HepG2 (cell line): ENCODE measurements around the gene UCN3. TPM values are rescaled to one million over a fixed set of nuclear protein-coding genes. Genes with fewer than 3 reads are reported as not detected.
A peak's percentile ranks its signal among the peaks of the same experiment; 100 is the strongest.

Source experiments
- DMTF1 ChIP-seq: sonication (generic); formaldehyde crosslinking; IDR thresholded peaks from 2 replicates; pipeline ENCODE4 v1.4.0; 2020; ENCODE audit warnings: mild to moderate bottlenecking, missing genetic modification reagents
- LRRFIP1 ChIP-seq: sonication (generic); formaldehyde crosslinking; conservative IDR thresholded peaks from 2 replicates; pipeline ENCODE4 v1.4.0; 2020; ENCODE audit warnings: missing genetic modification reagents
- MAX ChIP-seq: IDR thresholded peaks from 2 replicates; pipeline ENCODE4 v1.6.1; 2012; ENCODE audit warnings: inconsistent platforms
- MYPOP ChIP-seq: sonication (generic); formaldehyde crosslinking; IDR thresholded peaks from 2 replicates; pipeline ENCODE4 v1.8.1; 2023; ENCODE audit warnings: mild to moderate bottlenecking, moderate library complexity, missing genetic modification reagents
- SIN3A ChIP-seq: IDR thresholded peaks from 2 replicates; pipeline ENCODE4 v1.6.1; 2011; ENCODE audit warnings: low read depth, mild to moderate bottlenecking, control low read depth, low read length, borderline replicate concordance
- TERF1 ChIP-seq: sonication (generic); formaldehyde crosslinking; IDR thresholded peaks from 2 replicates; pipeline ENCODE4 v1.8.0; 2022; ENCODE audit warnings: mild to moderate bottlenecking, missing genetic modification reagents, moderate library complexity
- TIGD3 ChIP-seq: sonication (generic); formaldehyde crosslinking; IDR thresholded peaks from 2 replicates; pipeline ENCODE4 v1.5.1; 2020; ENCODE audit warnings: mild to moderate bottlenecking, missing genetic modification reagents, borderline replicate concordance
- ZNF343 ChIP-seq: sonication (generic); formaldehyde crosslinking; IDR thresholded peaks from 2 replicates; pipeline ENCODE4 v1.4.0; 2020; ENCODE audit warnings: mild to moderate bottlenecking, missing genetic modification reagents
- ZNF782 ChIP-seq: sonication (generic); formaldehyde crosslinking; IDR thresholded peaks from 2 replicates; pipeline ENCODE4 v1.4.0; 2020; ENCODE audit warnings: missing genetic modification reagents, mild to moderate bottlenecking, borderline replicate concordance
- ZNF891 ChIP-seq: sonication (generic); formaldehyde crosslinking; IDR thresholded peaks from 2 replicates; pipeline ENCODE4 v1.5.0; 2020; ENCODE audit warnings: mild to moderate bottlenecking, missing genetic modification reagents
- polyA plus RNA-seq, 8 experiments: library from polyadenylated mRNA; depleted of rRNA in 3 of 8; stranded (reverse) in 7 of 8; unstranded in 1 of 8; fragments of >200 nt; fragmentation: Illumina TruSeq in 4 of 8; extraction: Trizol in 4 of 8; gene quantifications; 2 replicates each; pipeline versions ENCODE4 v1.2.1 to v1.2.3, GENCODE V29; 2011 to 2016; ENCODE audit warnings: low read depth in 4 of 8, missing spikeins in 1 of 8, mixed read lengths in 1 of 8; ENCODE audit not compliant: insufficient read depth in 1 of 8
- total RNA-seq, 5 experiments: library from RNA; depleted of rRNA; stranded (reverse); fragments of >200 nt; fragmentation: Illumina TruSeq; extraction: Trizol; gene quantifications; 2 replicates each; pipeline ENCODE4 v1.2.3, GENCODE V29; 2016; ENCODE audit warnings: low read depth in 1 of 5

Gene UCN3
- total and polyA plus RNA-seq, 2 of the 13 experiments (the other 11 are each of a cell fraction or from before 2014, with no cell fraction given): not detected

GRCh38 chr10:5412277-5412941, 47.6 kb downstream of the UCN3 start, which contains the start of gene NET1 (continued):
- TF ChIP-seq ZNF891 (CRISPR knock-in tag): peak; percentile 34; the same call in 1 of the 2 replicates
- 0 out of 2 replicates have a peak, but pooled peaks have one; percentile 24 for TF ChIP-seq ZNF782
- TF ChIP-seq MYPOP (CRISPR knock-in tag): no peak
- TF ChIP-seq MAX: peak; percentile 72
- no peak for TF ChIP-seq TERF1
- TF ChIP-seq ZNF343 (CRISPR knock-in tag): peak; percentile 66; the same call in 1 of the 2 replicates
- peak; percentile 94; the same call in 1 of the 2 replicates for TF ChIP-seq DMTF1 (CRISPR knock-in tag)
- no peak for TF ChIP-seq LRRFIP1 (CRISPR knock-in tag)
- no peak for TF ChIP-seq TIGD3 (CRISPR knock-in tag)
- peak; percentile 99 for TF ChIP-seq SIN3A
- TF ChIP-seq, all 625 proteins: peak for 121
